HG03342 (cell line): Measurements from ENCODE around the gene OAS2.
"Not testable (repeated sequence)": the region's sequence is repeated elsewhere in the genome, so short reads cannot be mapped to it uniquely, and the experiment has no call there.

Experiments used
- ATAC-seq: cut with Tn5 transposase; IDR thresholded peaks from one replicate; pipeline ENCODE4 v1.9.1; 2021; ENCODE audit warnings: mild to moderate bottlenecking, moderate library complexity; ENCODE audit not compliant: unreplicated experiment

OAS2 gene

GRCh38 chr12:112979041-112979680 is 842 bp downstream of the OAS2 start:
- ATAC-seq = no peak

DNA sequence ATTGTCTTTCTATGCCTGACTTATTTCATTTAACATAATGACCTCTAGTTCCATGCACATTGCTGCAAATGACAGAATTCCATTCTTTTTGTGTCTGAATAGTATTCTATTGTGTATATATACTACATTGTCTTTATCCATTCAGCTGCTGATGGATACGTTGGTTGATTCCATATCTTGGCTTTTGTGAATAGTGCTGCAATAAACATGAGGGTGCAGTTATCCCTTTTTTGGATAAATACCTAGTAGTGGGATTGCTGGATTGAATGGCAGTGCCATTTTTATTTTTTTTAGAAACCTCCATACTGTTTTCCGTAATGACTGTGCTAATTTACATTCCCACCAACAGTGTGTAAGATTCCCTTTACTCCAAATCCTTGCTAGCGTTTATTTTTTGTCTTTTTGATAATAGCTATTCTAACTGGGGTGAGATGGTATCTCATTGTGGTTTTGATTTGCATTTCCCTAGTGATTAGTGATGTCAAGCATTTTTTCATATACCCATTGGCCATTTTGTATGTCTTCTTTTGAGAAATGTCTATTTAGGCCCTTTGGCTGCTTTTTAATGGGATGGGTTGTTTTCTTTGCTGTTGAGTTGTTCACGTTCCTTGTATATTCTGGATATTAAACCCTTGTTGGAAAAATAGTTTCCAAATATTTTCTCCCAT is 2.3 kb downstream of the OAS2 start:
- ATAC-seq = no peak

GRCh38 chr12:112985642-112986290 is 7.4 kb downstream of the OAS2 start:
- no peak for ATAC-seq

DNA sequence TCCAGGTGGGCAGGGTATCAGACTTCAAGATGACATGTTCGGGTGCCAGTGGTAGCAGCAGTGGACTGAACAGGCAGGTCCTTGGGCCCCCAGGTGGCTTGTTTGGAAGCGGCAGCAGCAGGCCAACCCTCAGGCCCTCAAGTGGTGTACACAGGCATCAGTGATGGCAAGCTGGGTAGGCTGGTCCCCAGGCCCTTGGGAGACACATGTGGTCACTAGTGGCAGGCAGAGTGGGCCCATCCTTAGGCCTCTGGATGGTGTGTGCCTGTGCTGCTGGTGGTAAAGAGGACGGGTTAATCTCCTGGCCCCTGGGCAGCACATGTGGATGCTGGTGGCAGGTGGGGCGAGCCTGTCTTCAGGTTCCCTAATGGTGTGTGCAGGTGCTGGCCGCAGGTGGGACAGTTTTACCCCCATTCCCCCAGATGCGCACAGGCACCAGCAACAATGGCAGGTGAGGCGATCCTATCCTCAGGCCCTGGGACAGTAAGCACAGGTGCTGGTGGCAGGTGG is 8.0 kb downstream of the OAS2 start:
- no peak for ATAC-seq

DNA sequence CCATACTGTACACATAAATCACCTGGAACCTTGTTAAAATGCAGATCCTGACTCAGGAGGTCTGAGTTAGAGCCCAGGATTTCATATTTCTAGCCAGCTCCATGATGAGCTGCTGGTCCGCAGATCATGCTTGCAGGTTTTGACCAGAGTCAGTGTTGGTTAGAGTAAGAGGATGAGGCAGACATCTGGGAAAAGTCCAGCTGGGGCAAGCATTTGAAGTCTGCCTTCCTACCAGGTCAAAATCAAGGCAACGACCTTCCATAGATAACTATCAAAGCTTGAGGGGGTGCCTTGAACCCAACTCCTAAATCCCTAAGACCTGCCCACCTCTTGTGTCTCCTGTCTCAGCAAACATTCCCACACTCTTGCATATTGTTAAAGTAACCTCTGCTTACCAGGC is 9.2 kb downstream of the OAS2 start:
- ATAC-seq = no peak

DNA sequence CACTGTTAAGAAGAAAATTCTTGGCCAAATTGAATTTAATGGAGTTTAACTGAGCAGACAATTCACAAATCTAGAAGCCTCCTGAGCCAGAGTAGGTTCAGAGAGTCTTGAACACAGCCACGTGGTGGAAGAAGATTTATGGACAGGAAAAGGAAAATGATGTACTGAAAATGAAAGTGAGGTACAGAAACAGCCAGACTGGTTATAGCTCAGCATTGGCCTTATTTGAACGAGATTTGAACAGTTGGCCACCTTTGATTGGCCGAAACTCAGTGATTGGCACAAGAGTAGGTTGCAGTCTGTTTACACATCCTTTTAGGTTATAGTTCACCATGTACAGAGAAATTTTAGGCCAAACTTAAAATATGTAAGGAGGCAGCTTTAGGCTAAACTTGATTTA is 9.9 kb downstream of the OAS2 start:
- no peak for ATAC-seq

DNA sequence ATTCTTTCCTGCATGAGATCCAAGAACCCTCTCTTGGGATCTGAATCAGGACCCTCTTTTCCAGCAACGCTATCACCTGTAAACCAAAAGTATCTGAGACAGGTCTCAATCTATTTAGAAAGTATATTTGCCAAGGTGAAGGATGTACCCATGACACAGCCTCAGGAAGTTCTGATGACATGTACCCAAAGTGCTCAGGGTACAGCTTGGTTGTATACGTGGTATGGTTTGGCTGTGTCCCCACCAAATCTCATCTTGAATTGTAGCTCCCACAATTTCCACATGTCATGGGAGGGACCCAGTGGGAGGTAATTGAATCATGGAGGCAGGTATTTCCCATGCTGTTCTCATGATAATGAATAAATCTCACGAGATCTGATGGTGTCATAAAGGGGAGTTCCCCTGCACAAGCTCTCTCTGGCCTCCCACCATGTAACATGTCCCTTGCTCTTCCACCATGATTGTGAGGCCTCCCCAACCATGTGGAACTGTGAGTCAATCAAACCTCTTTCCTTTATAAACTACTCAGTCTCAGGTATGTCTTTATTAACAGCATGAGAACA is 10.6 kb downstream of the OAS2 start:
- not testable (repeated sequence) for ATAC-seq

- no peak for ATAC-seq
Observed at GRCh38 chr12:112989806-112990205, 11.5 kb downstream of the OAS2 start.

DNA sequence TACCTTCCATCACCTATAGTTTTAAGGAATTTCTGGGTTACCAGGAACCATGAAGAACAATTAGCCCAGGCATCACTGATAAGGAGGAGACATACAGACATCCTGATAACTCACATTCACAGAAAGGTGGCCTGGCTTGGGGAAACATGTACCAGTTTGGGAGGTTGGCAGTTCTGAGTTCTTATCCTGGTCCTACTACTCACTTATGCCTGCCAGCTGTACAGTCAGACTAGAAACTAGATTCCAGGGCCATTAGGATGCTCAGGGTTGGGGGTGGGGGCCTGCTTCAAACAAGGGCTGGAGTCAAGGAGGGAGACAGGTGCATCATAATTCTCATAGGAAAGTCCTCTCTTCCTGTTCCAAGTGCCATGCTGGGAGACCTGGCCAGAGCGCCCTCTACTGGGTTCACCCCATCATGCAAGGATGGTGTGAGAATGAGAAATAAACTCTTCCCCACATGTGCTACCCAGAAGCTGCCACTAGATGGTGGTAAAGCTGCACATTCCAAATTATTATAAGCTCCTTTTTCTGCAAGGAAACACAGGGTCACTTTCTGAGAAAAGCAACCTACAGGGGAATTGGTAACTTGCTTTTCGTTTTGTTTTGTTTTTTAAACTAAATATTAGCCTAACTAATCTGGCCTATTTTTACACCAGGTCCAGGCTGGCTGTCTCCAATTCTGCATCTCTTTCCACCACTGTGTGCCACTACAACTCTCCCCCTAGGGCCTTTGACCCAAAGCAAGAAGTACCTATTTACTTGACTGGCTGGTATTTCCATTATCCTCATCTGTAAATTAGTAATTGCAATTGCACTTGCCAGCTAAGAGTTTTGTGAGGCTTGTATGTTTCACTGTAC is 14.5 kb downstream of the OAS2 start:
- ATAC-seq = no peak

GRCh38 chr12:112995008-112995407 is 16.7 kb downstream of the OAS2 start:
- ATAC-seq = no peak

DNA sequence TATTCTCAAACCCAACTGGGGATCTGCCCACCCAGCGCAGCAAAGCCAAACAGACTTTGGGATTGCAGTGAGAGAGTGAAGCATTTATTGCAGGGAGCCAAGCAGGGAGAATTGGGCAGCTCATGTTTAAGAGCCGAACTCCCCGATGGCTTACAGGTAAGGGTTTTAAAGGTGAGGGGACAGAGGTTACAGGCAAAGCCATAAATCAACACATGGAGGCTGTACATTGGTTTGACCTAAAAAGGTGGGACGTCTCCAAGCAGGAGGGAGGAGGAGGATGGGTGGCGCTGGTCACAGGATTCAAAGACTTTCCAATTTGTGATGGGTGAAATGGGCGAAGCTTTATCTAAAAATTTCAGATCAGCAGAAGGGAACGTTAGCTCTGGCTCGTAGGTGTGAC is 18.2 kb downstream of the OAS2 start:
- ATAC-seq = no peak

GRCh38 chr12:112997506-112997905 is 19.2 kb downstream of the OAS2 start:
- ATAC-seq = no peak

DNA sequence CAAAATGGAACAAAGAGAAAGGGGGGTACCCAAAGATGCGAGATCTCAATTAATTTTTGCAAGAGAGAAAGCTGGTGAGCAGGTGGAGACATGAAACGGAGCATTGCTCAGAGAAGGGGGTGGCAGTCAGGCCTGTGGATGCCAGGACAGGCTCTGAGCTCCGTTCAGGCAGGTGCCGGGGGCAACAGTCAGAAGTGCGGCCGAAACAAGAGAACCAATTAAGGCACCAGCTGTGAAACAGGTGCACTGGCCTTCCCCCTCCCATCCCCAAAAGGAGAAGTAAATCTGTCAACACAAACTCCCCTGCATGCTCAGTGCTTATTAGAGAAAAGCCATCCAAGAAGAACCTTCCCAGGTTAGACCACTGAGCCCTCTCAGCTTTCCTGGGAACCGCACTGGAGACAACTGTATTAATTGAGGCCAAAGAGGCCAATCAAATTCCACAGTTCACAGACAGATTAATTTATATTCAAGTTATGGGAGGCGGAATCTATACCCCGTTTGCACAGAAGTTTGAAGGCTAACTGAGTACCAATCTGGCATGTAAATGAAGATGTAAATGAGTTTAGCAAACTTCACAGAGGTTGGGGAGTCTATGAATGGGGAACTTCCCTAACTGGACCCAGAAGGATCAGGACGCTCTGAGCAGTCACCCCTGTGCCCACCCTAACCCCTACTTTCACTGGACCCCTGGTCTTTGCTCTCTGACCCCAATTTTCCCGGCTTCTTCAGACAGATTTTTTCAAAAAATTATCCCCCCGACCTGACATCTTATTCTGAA is 20.9 kb downstream of the OAS2 start:
- no peak for ATAC-seq

DNA sequence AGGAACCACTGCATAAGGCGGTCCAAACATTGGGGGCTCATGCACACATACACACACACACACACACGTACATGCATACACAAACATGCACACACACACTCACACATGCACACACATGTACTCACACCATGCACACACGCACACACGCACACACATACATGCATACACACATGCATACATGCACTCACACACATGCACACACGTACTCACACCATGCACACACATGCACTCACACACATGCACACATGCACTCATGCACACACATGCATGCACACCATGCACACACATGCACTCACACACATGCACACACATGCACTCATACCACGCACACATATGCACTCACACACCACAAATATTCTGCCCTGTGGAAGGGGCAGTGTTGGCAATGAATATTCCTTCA is 22.1 kb downstream of the OAS2 start:
- no peak for ATAC-seq

DNA sequence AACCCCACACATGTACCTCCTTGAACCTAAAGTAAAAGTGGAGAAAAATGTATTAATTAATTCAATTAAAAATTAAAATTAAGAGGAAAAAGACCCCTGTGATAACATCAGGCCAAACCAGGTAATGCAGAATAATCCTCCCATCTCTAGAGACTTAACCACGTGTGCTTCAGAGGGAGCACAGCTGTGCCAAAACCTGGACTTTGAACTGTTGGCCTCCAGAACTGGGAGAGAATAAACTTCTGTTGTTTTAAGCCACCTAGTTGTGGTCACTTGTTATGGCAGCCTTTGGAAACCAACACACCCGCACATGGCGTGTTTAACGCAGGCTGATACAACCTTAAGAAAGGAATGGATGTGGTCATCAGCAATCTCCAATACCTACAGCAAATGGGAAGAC is 23.8 kb downstream of the OAS2 start:
- ATAC-seq = no peak

GRCh38 chr12:113002676-113003075 is 24.4 kb downstream of the OAS2 start:
- ATAC-seq = no peak

- ATAC-seq = no peak
Observed at GRCh38 chr12:113003636-113004035, 25.3 kb downstream of the OAS2 start.

DNA sequence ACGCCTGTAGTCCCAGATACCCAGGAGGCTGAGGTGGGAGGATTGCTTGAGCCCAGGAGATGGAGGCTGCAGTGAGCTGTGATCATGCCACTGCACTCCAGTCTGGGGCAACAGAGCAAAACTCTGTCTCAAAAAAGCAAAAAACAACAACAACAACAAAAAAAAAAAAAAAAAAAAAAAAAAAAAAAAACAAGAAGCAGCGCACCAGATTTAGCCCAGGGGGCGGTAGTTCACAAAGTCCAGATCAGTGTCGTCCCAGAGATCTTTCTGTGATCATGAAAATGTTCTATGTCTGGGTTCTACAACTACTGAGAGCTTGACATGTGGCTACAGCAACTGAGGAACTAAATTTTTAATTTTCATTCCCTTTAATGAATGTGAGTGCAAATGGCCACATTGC is 27.4 kb downstream of the OAS2 start:
- ATAC-seq = no peak

DNA sequence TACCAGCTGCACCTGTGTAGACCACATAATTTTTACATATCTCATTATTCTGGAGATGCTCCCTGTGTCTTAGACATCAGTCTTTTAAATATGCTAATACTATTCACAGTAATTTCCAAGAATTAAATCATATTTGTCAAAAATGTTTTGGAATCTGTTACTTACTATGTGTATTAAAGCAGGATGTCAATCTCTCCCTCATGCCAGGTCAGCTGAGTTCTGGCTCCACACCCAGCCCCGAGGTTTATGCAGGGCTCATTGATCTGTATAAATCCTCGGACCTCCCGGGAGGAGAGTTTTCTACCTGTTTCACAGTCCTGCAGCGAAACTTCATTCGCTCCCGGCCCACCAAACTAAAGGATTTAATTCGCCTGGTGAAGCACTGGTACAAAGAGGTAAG is 27.9 kb downstream of the OAS2 start:
- ATAC-seq = no peak

GRCh38 chr12:113006641-113007040 is 28.3 kb downstream of the OAS2 start:
- ATAC-seq = no peak
